Tongue (tissue), 2 donors: ENCODE results near the gene MON2. TPM values are rescaled to one million over a fixed set of nuclear protein-coding genes. Genes with fewer than 3 reads are reported as not detected.
"Not testable (repeated sequence)": the region's sequence is repeated elsewhere in the genome, so short reads cannot be mapped to it uniquely, and the experiment has no call there.

ENCODE experiments used
- DNase-seq: peaks from one replicate; pipeline ENCODE4 v3.0.0-alpha.2; 2015
- total RNA-seq: library from RNA; depleted of rRNA; stranded (reverse); fragments of >200 nt; gene quantifications from one replicate; pipeline ENCODE4 v1.2.3, GENCODE V29; 2014

Gene MON2
- total RNA-seq, 1 donor from 2014 or later, result 108 TPM

- no peak for DNase-seq
These were observed 5.1 kb downstream of the MON2 start for GRCh38 chr12:62471734-62472133.

DNA sequence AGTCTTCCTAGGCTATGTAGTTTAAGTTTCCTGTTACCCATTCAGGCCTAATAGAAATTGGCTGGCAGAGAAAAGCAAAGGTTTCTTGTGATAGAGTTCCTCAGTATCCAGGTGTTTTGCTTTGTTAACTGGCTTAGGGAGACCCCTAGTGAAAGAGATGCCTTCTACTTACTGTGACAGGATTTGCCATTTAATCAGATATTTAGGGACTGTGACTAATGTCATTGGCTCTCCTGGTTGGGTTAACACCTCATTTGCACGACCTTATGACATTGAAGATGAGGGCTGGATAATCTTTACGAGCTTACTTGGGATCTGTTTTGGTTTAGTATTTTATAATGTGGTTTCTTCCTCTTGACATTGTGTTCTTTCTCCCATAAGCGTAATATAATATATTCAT, 5.8 kb downstream of the MON2 start:
- DNase-seq, result no peak

DNA sequence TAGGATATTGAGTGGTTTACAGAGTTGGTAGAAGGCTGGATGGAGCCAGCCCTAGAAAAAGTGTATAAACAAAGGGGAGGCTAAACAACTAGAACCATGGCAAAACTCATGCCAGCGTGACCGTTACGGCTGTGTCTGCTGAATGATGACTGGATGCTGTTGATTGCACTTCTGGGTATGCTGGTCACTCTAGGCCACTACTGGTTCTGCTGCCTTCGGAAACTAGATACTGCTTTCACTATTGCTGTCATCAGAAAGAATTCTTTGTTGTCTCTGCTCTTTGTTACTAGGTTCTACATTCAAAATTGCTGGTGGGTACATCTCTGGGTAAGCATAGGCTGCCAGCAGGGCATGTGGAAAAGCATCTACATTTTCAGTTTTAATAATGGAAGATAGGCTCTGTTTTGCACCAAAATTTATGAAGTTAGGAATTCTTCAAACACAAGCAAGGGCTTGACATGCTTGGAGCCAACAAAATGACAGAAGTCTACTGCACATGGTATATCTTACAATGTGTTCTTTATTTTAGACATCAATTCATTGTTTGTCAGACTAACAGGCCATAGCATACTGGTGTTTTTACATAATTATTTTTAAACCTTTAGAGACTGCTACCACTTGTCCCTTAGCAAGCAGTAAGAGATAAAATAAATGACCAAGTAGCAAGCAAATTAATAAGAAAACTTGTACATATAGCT, 15.4 kb downstream of the MON2 start:
- peak; percentile 16 for DNase-seq

DNA sequence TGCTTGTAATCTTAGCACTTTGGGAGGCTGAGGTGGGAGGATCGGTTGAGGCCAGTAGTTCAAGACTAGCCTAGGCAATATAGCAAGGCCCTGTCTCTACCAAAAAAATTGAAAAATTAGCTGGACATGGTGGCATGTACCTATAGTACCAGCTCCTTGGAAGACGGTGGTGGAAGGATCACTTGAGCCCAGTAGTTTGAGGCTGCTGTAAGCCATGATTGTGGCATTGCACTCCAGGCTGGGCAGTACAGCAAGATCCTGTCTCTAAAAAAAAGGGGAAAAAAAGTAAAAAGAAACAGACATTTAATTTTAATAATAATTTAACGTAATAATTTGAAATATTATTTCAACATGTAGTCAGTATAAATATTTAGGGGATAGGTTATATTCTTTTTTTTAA, 16.1 kb downstream of the MON2 start:
- DNase-seq, result no peak

- no peak for DNase-seq
These were observed 17.6 kb downstream of the MON2 start for GRCh38 chr12:62484233-62484632.

- no peak for DNase-seq
These were observed 39.2 kb downstream of the MON2 start for GRCh38 chr12:62505786-62506185.

DNA sequence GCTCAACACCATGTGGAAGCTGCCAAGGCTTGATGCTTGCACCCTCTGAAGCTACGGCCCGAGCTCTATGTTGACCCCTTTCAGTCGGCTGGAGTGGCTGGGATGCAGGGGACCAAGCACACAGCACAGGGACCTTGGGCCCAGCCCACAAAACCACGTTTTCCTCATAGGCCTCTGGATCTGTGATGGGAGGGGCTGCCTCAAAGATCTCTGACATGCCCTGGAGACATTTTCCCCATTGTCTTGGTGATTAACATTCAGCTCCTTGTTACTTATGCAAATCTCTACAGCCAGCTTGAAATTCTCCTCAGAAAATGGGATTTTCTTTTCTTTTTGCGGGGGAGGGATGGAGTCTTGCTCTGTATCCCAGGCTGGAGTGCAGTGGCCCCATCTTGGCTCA, 46.3 kb downstream of the MON2 start:
- no peak for DNase-seq

- DNase-seq, result not testable (repeated sequence)
These were observed 47.5 kb downstream of the MON2 start for GRCh38 chr12:62514080-62514479.

- DNase-seq, result no peak
These were observed 50.3 kb downstream of the MON2 start for GRCh38 chr12:62516927-62517326.

DNA sequence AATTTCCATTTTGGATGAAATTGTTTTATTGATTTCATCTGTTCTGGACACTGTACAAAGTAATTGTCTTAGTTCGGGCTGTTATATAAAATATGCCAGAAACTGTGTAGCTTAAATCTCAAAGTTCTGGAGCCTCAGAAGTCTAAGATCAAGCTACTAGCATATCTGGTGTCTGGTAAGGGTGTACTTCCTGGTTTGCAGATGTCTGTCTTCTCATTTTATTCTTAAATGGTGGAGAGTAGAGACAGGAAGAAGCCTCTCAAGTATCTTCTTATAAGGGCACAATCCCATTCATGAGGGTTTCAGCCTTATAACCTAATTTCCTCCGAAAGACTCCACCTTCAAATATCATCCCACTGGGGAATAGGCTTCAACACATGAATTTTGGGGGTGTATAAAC, 51.3 kb downstream of the MON2 start:
- DNase-seq, result no peak

- no peak for DNase-seq
These were observed 52.4 kb downstream of the MON2 start for GRCh38 chr12:62519043-62519442.

GRCh38 chr12:62520361-62520760, 53.7 kb downstream of the MON2 start:
- DNase-seq, result no peak

DNA sequence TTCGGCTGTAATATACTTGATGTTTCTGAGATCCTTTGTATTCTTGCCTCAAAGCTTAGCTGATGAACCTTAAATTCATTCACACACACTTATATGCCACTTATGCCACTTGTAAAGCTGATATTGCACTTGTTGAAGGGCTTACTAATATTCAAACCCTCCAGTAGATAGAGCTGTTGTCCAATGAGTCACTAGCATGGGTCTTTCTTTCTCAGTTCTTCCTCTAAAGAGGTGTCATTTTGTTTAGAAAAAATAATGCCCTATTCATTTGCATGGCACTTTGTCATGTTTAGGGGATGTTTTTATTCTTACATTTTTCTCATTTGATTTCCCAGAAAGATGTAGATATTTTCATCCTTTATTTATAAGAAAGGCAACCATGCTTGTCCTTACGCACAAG, 56.4 kb downstream of the MON2 start:
- no peak for DNase-seq

GRCh38 chr12:62523619-62524018, 57.0 kb downstream of the MON2 start:
- DNase-seq, result no peak

DNA sequence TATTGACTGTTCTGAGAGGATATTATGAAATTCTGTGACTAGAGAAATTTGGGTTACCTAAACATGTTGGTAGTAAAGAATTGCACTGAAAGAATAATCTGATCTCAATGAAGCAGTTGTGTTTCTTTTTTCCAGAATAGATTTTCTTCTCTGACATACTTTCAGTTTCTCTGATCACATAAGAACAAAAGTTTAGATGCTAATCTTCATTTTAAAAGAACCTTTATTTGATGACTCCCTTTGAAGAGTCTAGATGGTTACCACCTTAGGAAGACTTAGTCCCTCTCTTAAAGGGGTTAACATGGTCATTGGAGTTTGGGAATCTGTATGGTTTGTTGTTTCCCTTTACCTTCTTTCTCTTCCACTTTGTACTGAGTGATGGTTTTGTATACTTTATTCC, 58.6 kb downstream of the MON2 start:
- no peak for DNase-seq

GRCh38 chr12:62530596-62530995, 64.0 kb downstream of the MON2 start:
- no peak for DNase-seq

- DNase-seq, result no peak
These were observed 65.7 kb downstream of the MON2 start for GRCh38 chr12:62532333-62532732.

GRCh38 chr12:62533087-62533754, 66.6 kb downstream of the MON2 start:
- DNase-seq, result no peak

DNA sequence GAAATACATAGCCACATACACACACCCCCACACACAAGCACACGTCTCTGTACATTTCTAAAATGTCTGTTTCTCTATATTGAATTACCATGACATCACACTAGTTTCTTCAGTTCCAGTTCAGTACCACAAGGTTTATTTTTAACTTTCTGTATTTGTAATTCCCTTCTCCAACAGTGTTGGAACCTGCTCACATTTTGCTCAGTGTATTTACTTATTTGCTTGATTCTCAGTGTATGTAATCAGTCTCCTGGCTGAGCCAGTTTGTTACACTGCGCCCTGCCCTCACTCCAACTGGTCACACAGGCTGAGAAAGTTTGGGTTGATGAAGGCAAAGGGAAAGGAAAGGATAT, 67.1 kb downstream of the MON2 start:
- DNase-seq, result no peak

GRCh38 chr12:62536546-62536945, 69.9 kb downstream of the MON2 start:
- no peak for DNase-seq

- peak; percentile 40 for DNase-seq
These were observed 70.9 kb downstream of the MON2 start for GRCh38 chr12:62537551-62537950.

DNA sequence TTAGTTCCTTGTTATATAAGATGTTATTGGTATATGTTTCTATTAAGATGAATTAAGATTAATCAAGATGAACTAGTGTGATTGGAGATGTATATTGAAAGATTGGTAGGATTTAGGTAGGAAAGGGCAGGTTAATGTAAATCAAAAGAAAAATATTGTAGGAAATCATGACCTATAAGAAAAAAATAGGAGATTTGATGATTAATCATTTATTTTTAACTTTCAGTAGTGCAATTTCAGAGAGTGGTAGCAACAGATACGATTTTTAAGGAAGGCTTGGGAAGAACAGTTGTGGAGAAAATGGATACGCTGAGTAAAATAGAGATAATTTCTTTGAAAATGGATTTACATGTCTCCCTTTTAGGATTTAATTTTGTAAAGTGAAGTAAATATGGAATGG, 73.7 kb downstream of the MON2 start:
- DNase-seq, result no peak

GRCh38 chr12:62542814-62543213, 76.2 kb downstream of the MON2 start:
- no peak for DNase-seq

DNA sequence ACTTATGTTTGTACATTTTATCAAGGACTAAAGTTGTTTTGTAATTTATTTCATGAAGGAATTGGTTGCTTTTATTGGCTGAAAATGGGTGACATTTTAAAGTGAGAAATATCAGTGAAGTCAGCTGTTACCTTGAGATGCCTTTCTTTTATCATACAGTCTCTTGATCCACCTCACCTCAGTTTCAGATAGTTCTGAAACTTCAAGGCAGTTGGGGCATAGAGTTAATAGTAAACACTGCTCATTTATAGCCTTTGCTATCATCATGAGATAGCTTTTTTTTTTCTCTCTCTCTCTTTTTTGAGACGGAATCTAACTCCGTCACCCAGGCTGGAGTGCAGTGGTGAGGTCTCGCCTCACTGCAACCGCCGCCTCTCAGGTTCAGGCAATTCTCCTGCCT, 76.7 kb downstream of the MON2 start:
- no peak for DNase-seq
